KG1 (cell line): ENCODE results near the gene METTL2A.
"Not testable (repeated sequence)": the region's sequence is repeated elsewhere in the genome, so short reads cannot be mapped to it uniquely, and the experiment has no call there.

Experiments
- DNase-seq: peaks from one replicate; lab custom pipeline; 2025; lab: John Stamatoyannopoulos, UW

METTL2A gene

GRCh38 chr17:62423647-62424461, at the start of gene METTL2A:
Gene METTL2A (plus strand): TSS chr17:62423897. CDS start chr17:62423903, 6 bp downstream.
- DNase-seq = peak; percentile 67

- no peak for DNase-seq
These were observed 43.4 kb upstream of the METTL2A start, which contains the start of gene EFCAB3 for GRCh38 chr17:62380253-62380652. Gene EFCAB3 (plus strand): TSS chr17:62380553. CDS start chr17:62382980, 2,427 bp downstream.

- DNase-seq = no peak
These were observed 42.1 kb upstream of the METTL2A start for GRCh38 chr17:62381561-62381960.

- DNase-seq = no peak
These were observed 34.8 kb upstream of the METTL2A start for GRCh38 chr17:62388856-62389255.

GRCh38 chr17:62392908-62393307, 30.8 kb upstream of the METTL2A start:
- DNase-seq = no peak

GRCh38 chr17:62398891-62399290, 24.8 kb upstream of the METTL2A start:
- no peak for DNase-seq

GRCh38 chr17:62405451-62405850, 18.2 kb upstream of the METTL2A start:
- no peak for DNase-seq

GRCh38 chr17:62413090-62413489, 10.6 kb upstream of the METTL2A start:
- DNase-seq = not testable (repeated sequence)

- not testable (repeated sequence) for DNase-seq
These were observed 2.5 kb downstream of the METTL2A start for GRCh38 chr17:62426214-62426613.

- DNase-seq = not testable (repeated sequence)
These were observed 11.6 kb downstream of the METTL2A start for GRCh38 chr17:62435251-62435650.

- not testable (repeated sequence) for DNase-seq
These were observed 17.5 kb downstream of the METTL2A start for GRCh38 chr17:62441181-62441580.

- DNase-seq = no peak
These were observed 20.4 kb downstream of the METTL2A start for GRCh38 chr17:62444063-62444462.

GRCh38 chr17:62445791-62446190, 22.1 kb downstream of the METTL2A start:
- not testable (repeated sequence) for DNase-seq

GRCh38 chr17:62452195-62452594, 28.5 kb downstream of the METTL2A start:
- not testable (repeated sequence) for DNase-seq

- not testable (repeated sequence) for DNase-seq
These were observed 29.3 kb downstream of the METTL2A start for GRCh38 chr17:62453041-62453440.

- DNase-seq = not testable (repeated sequence)
These were observed 30.0 kb downstream of the METTL2A start for GRCh38 chr17:62453656-62454055.

GRCh38 chr17:62454111-62454510, 30.4 kb downstream of the METTL2A start:
- DNase-seq = not testable (repeated sequence)

GRCh38 chr17:62456016-62456415, 32.3 kb downstream of the METTL2A start:
- no peak for DNase-seq

GRCh38 chr17:62458483-62458882, 34.8 kb downstream of the METTL2A start:
- DNase-seq = not testable (repeated sequence)

GRCh38 chr17:62464422-62464821, 40.7 kb downstream of the METTL2A start:
- DNase-seq = not testable (repeated sequence)

GRCh38 chr17:62465271-62465670, 41.6 kb downstream of the METTL2A start:
- DNase-seq = not testable (repeated sequence)

- DNase-seq = peak; percentile 55
These were observed 47.1 kb downstream of the METTL2A start for GRCh38 chr17:62470666-62471379.

- not testable (repeated sequence) for DNase-seq
These were observed 47.7 kb downstream of the METTL2A start for GRCh38 chr17:62471380-62471880.
